ENCODE data around the gene PPP2R3A. TPM values are rescaled to one million over a fixed set of nuclear protein-coding genes. Genes with fewer than 3 reads are reported as not detected.

PPP2R3A gene
- polyA plus RNA-seq, 3 donors = 19.7 to 24.6 (median 21.3) TPM

- DNase-seq (ENCODE audit: extremely low read depth in 1 of 11, low read depth in 9 of 11, low spot score in 4 of 11) = no peak
These were observed 14.6 kb upstream of the PPP2R3A start for GRCh38 chr3:135950941-135951340.

GRCh38 chr3:135964160-135964955, 1.2 kb upstream of the PPP2R3A start:
- no peak for DNase-seq (ENCODE audit: extremely low read depth in 1 of 11, low read depth in 9 of 11, low spot score in 4 of 11)

- peak in 3 of 11 donors; percentile 18 to 47 (median 28) for DNase-seq (ENCODE audit: extremely low read depth in 1 of 11, low read depth in 9 of 11, low spot score in 4 of 11)
These were observed 411 bp upstream of the PPP2R3A start for GRCh38 chr3:135965129-135965505.

GRCh38 chr3:135966271-135966961, 888 bp downstream of the PPP2R3A start:
- DNase-seq (ENCODE audit: extremely low read depth in 1 of 11, low read depth in 9 of 11, low spot score in 4 of 11) = peak in 9 of 11 donors; percentile 33 to 65 (median 51)

GRCh38 chr3:135966962-135967274, 1.4 kb downstream of the PPP2R3A start:
- no peak for DNase-seq (ENCODE audit: extremely low read depth in 1 of 11, low read depth in 9 of 11, low spot score in 4 of 11)

GRCh38 chr3:135967867-135968266, 2.3 kb downstream of the PPP2R3A start:
- DNase-seq (ENCODE audit: extremely low read depth in 1 of 11, low read depth in 9 of 11, low spot score in 4 of 11) = no peak

- no peak for DNase-seq (ENCODE audit: extremely low read depth in 1 of 11, low read depth in 9 of 11, low spot score in 4 of 11)
These were observed 5.1 kb downstream of the PPP2R3A start for GRCh38 chr3:135970506-135971116.

- no peak for DNase-seq (ENCODE audit: extremely low read depth in 1 of 11, low read depth in 9 of 11, low spot score in 4 of 11)
These were observed 8.3 kb downstream of the PPP2R3A start for GRCh38 chr3:135973841-135974240.

GRCh38 chr3:135975053-135975452, 9.5 kb downstream of the PPP2R3A start:
- no peak for DNase-seq (ENCODE audit: extremely low read depth in 1 of 11, low read depth in 9 of 11, low spot score in 4 of 11)

- no peak for DNase-seq (ENCODE audit: extremely low read depth in 1 of 11, low read depth in 9 of 11, low spot score in 4 of 11)
These were observed 10.0 kb downstream of the PPP2R3A start for GRCh38 chr3:135975536-135975935.

- DNase-seq (ENCODE audit: extremely low read depth in 1 of 11, low read depth in 9 of 11, low spot score in 4 of 11) = no peak
These were observed 14.8 kb downstream of the PPP2R3A start for GRCh38 chr3:135980343-135980742.

- no peak for DNase-seq (ENCODE audit: extremely low read depth in 1 of 11, low read depth in 9 of 11, low spot score in 4 of 11)
These were observed 16.3 kb downstream of the PPP2R3A start for GRCh38 chr3:135981701-135982403.

- DNase-seq (ENCODE audit: extremely low read depth in 1 of 11, low read depth in 9 of 11, low spot score in 4 of 11) = no peak
These were observed 16.9 kb downstream of the PPP2R3A start for GRCh38 chr3:135982404-135982761.

- no peak for DNase-seq (ENCODE audit: extremely low read depth in 1 of 11, low read depth in 9 of 11, low spot score in 4 of 11)
These were observed 17.5 kb downstream of the PPP2R3A start for GRCh38 chr3:135982922-135983581.

GRCh38 chr3:135987661-135988060, 22.1 kb downstream of the PPP2R3A start:
- no peak for DNase-seq (ENCODE audit: extremely low read depth in 1 of 11, low read depth in 9 of 11, low spot score in 4 of 11)

GRCh38 chr3:135989242-135989641, 23.7 kb downstream of the PPP2R3A start:
- DNase-seq (ENCODE audit: extremely low read depth in 1 of 11, low read depth in 9 of 11, low spot score in 4 of 11) = no peak

- no peak for DNase-seq (ENCODE audit: extremely low read depth in 1 of 11, low read depth in 9 of 11, low spot score in 4 of 11)
These were observed 25.4 kb downstream of the PPP2R3A start for GRCh38 chr3:135990903-135991302.

- DNase-seq (ENCODE audit: extremely low read depth in 1 of 11, low read depth in 9 of 11, low spot score in 4 of 11) = no peak
These were observed 26.1 kb downstream of the PPP2R3A start for GRCh38 chr3:135991621-135992020.

GRCh38 chr3:135992072-135992471, 26.5 kb downstream of the PPP2R3A start:
- no peak for DNase-seq (ENCODE audit: extremely low read depth in 1 of 11, low read depth in 9 of 11, low spot score in 4 of 11)

Data from renal cortex interstitium (tissue), 11 donors.